GM23338 (cell line): ENCODE data around the gene FANCC. TPM values are rescaled to one million over a fixed set of nuclear protein-coding genes. Genes with fewer than 3 reads are reported as not detected.

Experiments used
- ATAC-seq: fragments of 200-7000 bp; cut with Tn5 transposase; 3 replicates; pipeline ENCODE4 v1.9.1; 2020
- DNase-seq: peaks from one replicate; pipeline ENCODE4 v3.0.0-alpha.2; 2015; ENCODE audit warnings: low spot score
- H2AFZ ChIP-seq: fragments of 200-600 bp; sonication (generic); 2 replicates; pipeline ENCODE4 v1.8.0; 2016; ENCODE audit warnings: antibody characterized with exemption, mild to moderate bottlenecking, moderate library complexity
- H3F3A ChIP-seq: fragments of 200-600 bp; sonication (generic); replicated peaks from 2 replicates; pipeline ENCODE4 v1.8.0; 2017; ENCODE audit warnings: antibody characterized with exemption, mixed run types, low read depth
- H3K27ac ChIP-seq: fragments of 200-600 bp; sonication (generic); 2 replicates; pipeline ENCODE4 v1.6.1; 2016; ENCODE audit warnings: low read depth
- H3K27me3 ChIP-seq: fragments of 200-600 bp; sonication (generic); 2 replicates; pipeline ENCODE4 v1.8.0; 2016; ENCODE audit warnings: mild to moderate bottlenecking, mixed run types, moderate library complexity; ENCODE audit not compliant: insufficient read depth
- H3K36me3 ChIP-seq: fragments of 200-600 bp; sonication (generic); 2 replicates; pipeline ENCODE4 v1.8.0; 2016; ENCODE audit warnings: mild to moderate bottlenecking; ENCODE audit not compliant: insufficient read depth
- H3K4me1 ChIP-seq: fragments of 200-600 bp; sonication (generic); 2 replicates; pipeline ENCODE4 v1.8.0; 2016; ENCODE audit warnings: mild to moderate bottlenecking, moderate library complexity; ENCODE audit not compliant: insufficient read depth
- H3K4me2 ChIP-seq: fragments of 200-600 bp; sonication (generic); 2 replicates; pipeline ENCODE4 v1.7.1; 2017; ENCODE audit warnings: mixed run types
- H3K4me3 ChIP-seq: fragments of 200-600 bp; sonication (generic); 2 replicates; pipeline ENCODE4 v1.6.1; 2016; ENCODE audit warnings: mixed run types
- H3K79me2 ChIP-seq: fragments of 200-600 bp; sonication (generic); replicated peaks from 2 replicates; pipeline ENCODE4 v1.8.0; 2017; ENCODE audit warnings: mild to moderate bottlenecking; ENCODE audit not compliant: insufficient read depth
- H3K9me2 ChIP-seq: fragments of 200-600 bp; sonication (generic); 2 replicates; pipeline ENCODE4 v1.8.0; 2017; ENCODE audit not compliant: insufficient read depth
- H4K20me1 ChIP-seq: fragments of 200-600 bp; sonication (generic); replicated peaks from 2 replicates; pipeline ENCODE4 v1.8.0; 2017; ENCODE audit warnings: mild to moderate bottlenecking; ENCODE audit not compliant: insufficient read depth
- H3K27ac Mint-ChIP-seq: 2 replicates; pipeline ENCODE4 v1.8.0; 2020; ENCODE audit warnings: inconsistent platforms, mild to moderate bottlenecking, moderate library complexity, mixed read lengths
- H3K27me3 Mint-ChIP-seq: 3 replicates; pipeline ENCODE4 v1.8.0; 2022; ENCODE audit warnings: low read depth, mild to moderate bottlenecking, moderate library complexity, mixed read lengths, inconsistent platforms; ENCODE audit not compliant: insufficient read depth, poor library complexity
- H3K36me3 Mint-ChIP-seq: 3 replicates; pipeline ENCODE4 v1.8.0; 2021; ENCODE audit warnings: low read depth, mild to moderate bottlenecking, inconsistent platforms, moderate library complexity, mixed read lengths
- H3K4me1 Mint-ChIP-seq: 3 replicates; pipeline ENCODE4 v1.8.0; 2020; ENCODE audit warnings: mild to moderate bottlenecking, inconsistent platforms, mixed read lengths
- H3K4me3 Mint-ChIP-seq: 3 replicates; pipeline ENCODE4 v1.8.0; 2021; ENCODE audit warnings: moderate library complexity, mild to moderate bottlenecking, inconsistent platforms, mixed read lengths
- H3K9me3 Mint-ChIP-seq: 3 replicates; pipeline ENCODE4 v1.8.0; 2020; ENCODE audit warnings: moderate library complexity, mild to moderate bottlenecking, inconsistent platforms, mixed read lengths
- CREB1 ChIP-seq: fragments of 250-450 bp; sonication (Bioruptor Pico); IDR thresholded peaks from 2 replicates; pipeline ENCODE4 v1.5.0; 2020; ENCODE audit warnings: low read depth, mild to moderate bottlenecking, moderate library complexity
- CTCF ChIP-seq, 2 experiments: fragments of 200-600 bp in 1 of 2; sonication (generic) in 1 of 2; conservative IDR thresholded peaks; 2 replicates each; pipeline versions ENCODE4 v1.5.1 to v1.6.1; 2016 to 2017; ENCODE audit warnings: antibody characterized with exemption in 2 of 2, low read depth in 2 of 2, mild to moderate bottlenecking in 2 of 2, moderate library complexity in 1 of 2
- ETS1 ChIP-seq: IDR thresholded peaks from 2 replicates; pipeline ENCODE4 v1.6.1; 2016; ENCODE audit warnings: antibody characterized with exemption
- EZH2 ChIP-seq: fragments of 200-600 bp; sonication (generic); IDR thresholded peaks from one replicate; pipeline ENCODE4 v1.8.0; 2017; ENCODE audit warnings: antibody characterized with exemption, mild to moderate bottlenecking, low read depth; ENCODE audit not compliant: unreplicated experiment
- EZH2phosphoT487 ChIP-seq: fragments of 200-600 bp; sonication (generic); IDR thresholded peaks from one replicate; pipeline ENCODE4 v1.8.1; 2018; ENCODE audit warnings: antibody characterized with exemption; ENCODE audit not compliant: unreplicated experiment
- JUNB ChIP-seq: IDR thresholded peaks from one replicate; pipeline ENCODE4 v1.6.1; 2016; ENCODE audit warnings: antibody characterized with exemption; ENCODE audit not compliant: unreplicated experiment
- NANOG ChIP-seq: IDR thresholded peaks from 2 replicates; pipeline ENCODE4 v1.6.1; 2016; ENCODE audit warnings: antibody characterized with exemption, borderline replicate concordance
- POLR2AphosphoS5 ChIP-seq: IDR thresholded peaks from 2 replicates; pipeline ENCODE4 v1.6.1; 2016; ENCODE audit warnings: antibody characterized with exemption, low read depth
- STAT1 ChIP-seq: IDR thresholded peaks from one replicate; pipeline ENCODE4 v1.6.1; 2016; ENCODE audit warnings: antibody characterized with exemption; ENCODE audit not compliant: unreplicated experiment
- ZNF331 ChIP-seq: fragments of 250-450 bp; sonication (Bioruptor Pico); IDR thresholded peaks from 2 replicates; pipeline ENCODE4 v1.5.0; 2020; ENCODE audit warnings: low read depth, mild to moderate bottlenecking, moderate library complexity
- ZNF462 ChIP-seq: fragments of 250-450 bp; sonication (Bioruptor Pico); IDR thresholded peaks from 2 replicates; pipeline ENCODE4 v1.5.0; 2020; ENCODE audit warnings: mild to moderate bottlenecking, moderate library complexity
- polyA plus RNA-seq: library from polyadenylated mRNA; unstranded; fragments of >200 nt; fragmentation: Nextera tagmentation; extraction: Ambion mirVana; gene quantifications from 2 replicates; pipeline ENCODE4 v1.2.1, GENCODE V29; 2016
- total RNA-seq: library from RNA; depleted of rRNA; stranded (reverse); fragments of >200 nt; shearing (Covaris generic); gene quantifications from 2 replicates; pipeline ENCODE4 v1.2.3, GENCODE V29; 2014

The FANCC gene
- total and polyA plus RNA-seq, 2 experiments from 2014 or later = 7.8 to 18.1 TPM

GRCh38 chr9:95055334-95055850, 262.1 kb downstream of the FANCC start (continued):
- TF ChIP-seq ETS1 (no peak), NANOG (no peak), EZH2phosphoT487 (no peak), EZH2 (no peak), JUNB (no peak), STAT1 (no peak)

- no peak overlapping the region for H3K4me3 ChIP-seq
- no peaks in the 10 kb centered on the region for H3K79me2 ChIP-seq
- no peak overlapping the region for H3K27ac Mint-ChIP-seq
- no peak for TF ChIP-seq ZNF462 (CRISPR knock-in tag)
- no peak for TF ChIP-seq POLR2AphosphoS5
- TF ChIP-seq CTCF (conservative IDR thresholded peaks at IDR 0.05; ENCODE audit: low read depth in 2 of 2) = no peak
- no peak for TF ChIP-seq ZNF331
- no peak for TF ChIP-seq NANOG
- TF ChIP-seq JUNB = no peak
- TF ChIP-seq ETS1 = no peak
- TF ChIP-seq CREB1 (CRISPR knock-in tag) = no peak
- TF ChIP-seq EZH2phosphoT487 = no peak
- TF ChIP-seq STAT1 = no peak
- TF ChIP-seq EZH2 = no peak
Observed at GRCh38 chr9:95053611-95054570, 263.6 kb downstream of the FANCC start.

More at GRCh38 chr9:95053611-95054570, 263.6 kb downstream of the FANCC start:
- Histone ChIP-seq H3F3A (no peaks in the 10 kb centered on the region), H3K27ac (no peak overlapping the region), H3K4me1 (peaks cover 25% of the 10 kb centered on the region), H3K4me2 (no peak overlapping the region), H3K9me2 (no peaks in the 10 kb centered on the region), H3K27me3 (peaks cover 18% of the 10 kb centered on the region), H2AFZ (no peak overlapping the region), H4K20me1 (peaks cover 5% of the 10 kb centered on the region; the same call in 1 of the 2 replicates), H3K36me3 (no peaks in the 10 kb centered on the region)
- ATAC-seq = no peak
- Mint-ChIP-seq H3K9me3 (no peaks in the 10 kb centered on the region), H3K4me1 (peaks cover 43% of the 10 kb centered on the region), H3K27me3 (peaks cover 16% of the 10 kb centered on the region), H3K4me3 (no peak overlapping the region), H3K36me3 (no peaks in the 10 kb centered on the region)
- no peak for DNase-seq
